ENCODE results near the gene BCL2L1.
"Not testable (repeated sequence)": the region's sequence is repeated elsewhere in the genome, so short reads cannot be mapped to it uniquely, and the experiment has no call there.

BCL2L1 gene

GRCh38 chr20:31670371-31671228, 52.1 kb downstream of the BCL2L1 start:
- no peak for TF ChIP-seq CTCF (IDR thresholded peaks at IDR 0.05; ENCODE audit: control insufficient read depth, insufficient read depth, low read depth, low read length, missing control alignments)
- H3K4me3 ChIP-seq (ENCODE audit: control insufficient read depth, low read depth, low read length) = no peak overlapping the region
- DNase-seq (ENCODE audit: low read depth) = no peak

GRCh38 chr20:31669876-31670275, 52.8 kb downstream of the BCL2L1 start:
- no peak for TF ChIP-seq CTCF (IDR thresholded peaks at IDR 0.05; ENCODE audit: control insufficient read depth, insufficient read depth, low read depth, low read length, missing control alignments)
- DNase-seq (ENCODE audit: low read depth) = no peak
- no peak overlapping the region for H3K4me3 ChIP-seq (ENCODE audit: control insufficient read depth, low read depth, low read length)

GRCh38 chr20:31668944-31669343, 53.7 kb downstream of the BCL2L1 start:
- not testable (repeated sequence) for DNase-seq (ENCODE audit: low read depth); H3K4me3 ChIP-seq (ENCODE audit: control insufficient read depth, low read depth, low read length)

GRCh38 chr20:31667315-31668285, 55.1 kb downstream of the BCL2L1 start:
- no peak for TF ChIP-seq CTCF (IDR thresholded peaks at IDR 0.05; ENCODE audit: control insufficient read depth, insufficient read depth, low read depth, low read length, missing control alignments)
- no peak for DNase-seq (ENCODE audit: low read depth)
- no peak overlapping the region for H3K4me3 ChIP-seq (ENCODE audit: control insufficient read depth, low read depth, low read length)

- no peak for DNase-seq (ENCODE audit: low read depth)
- no peak for TF ChIP-seq CTCF (IDR thresholded peaks at IDR 0.05; ENCODE audit: control insufficient read depth, insufficient read depth, low read depth, low read length, missing control alignments)
- no peak overlapping the region for H3K4me3 ChIP-seq (ENCODE audit: control insufficient read depth, low read depth, low read length)
Measured at GRCh38 chr20:31666258-31667042, 56.2 kb downstream of the BCL2L1 start.

- H3K4me3 ChIP-seq (ENCODE audit: control insufficient read depth, low read depth, low read length) = no peak overlapping the region
- no peak for TF ChIP-seq CTCF (IDR thresholded peaks at IDR 0.05; ENCODE audit: control insufficient read depth, insufficient read depth, low read depth, low read length, missing control alignments)
- DNase-seq (ENCODE audit: low read depth) = no peak
Measured at GRCh38 chr20:31665753-31666152, 56.9 kb downstream of the BCL2L1 start.
